Measurements from ENCODE around the gene SBF2. TPM values are rescaled to one million over a fixed set of nuclear protein-coding genes. Genes with fewer than 3 reads are reported as not detected.

Gene SBF2
- total RNA-seq, 4 donors from 2014 or later: 20.6 to 48.6 (median 26.0) TPM

GRCh38 chr11:9761441-9761945 lies 532.5 kb downstream of the SBF2 start:
- Histone ChIP-seq H3K27me3 (no peaks in the 10 kb centered on the region), H3K36me3 (no peaks in the 10 kb centered on the region), H3K27ac (peak overlapping the region in 2 of 4 donors; percentile 27 to 91), H3K4me3 (no peak overlapping the region), H3K4me1 (peaks cover 31 to 79% (median 47%) of the 10 kb centered on the region in 3 donors), H3K9me3 (no peaks in the 10 kb centered on the region)
- WGBS, 2 donors: 38 to 60% methylated on average over 6 of the region's 6 CpGs
- DNase-seq: no peak
- no peak for TF ChIP-seq POLR2A (IDR thresholded peaks at IDR 0.05)
- TF ChIP-seq, protein P1, sequence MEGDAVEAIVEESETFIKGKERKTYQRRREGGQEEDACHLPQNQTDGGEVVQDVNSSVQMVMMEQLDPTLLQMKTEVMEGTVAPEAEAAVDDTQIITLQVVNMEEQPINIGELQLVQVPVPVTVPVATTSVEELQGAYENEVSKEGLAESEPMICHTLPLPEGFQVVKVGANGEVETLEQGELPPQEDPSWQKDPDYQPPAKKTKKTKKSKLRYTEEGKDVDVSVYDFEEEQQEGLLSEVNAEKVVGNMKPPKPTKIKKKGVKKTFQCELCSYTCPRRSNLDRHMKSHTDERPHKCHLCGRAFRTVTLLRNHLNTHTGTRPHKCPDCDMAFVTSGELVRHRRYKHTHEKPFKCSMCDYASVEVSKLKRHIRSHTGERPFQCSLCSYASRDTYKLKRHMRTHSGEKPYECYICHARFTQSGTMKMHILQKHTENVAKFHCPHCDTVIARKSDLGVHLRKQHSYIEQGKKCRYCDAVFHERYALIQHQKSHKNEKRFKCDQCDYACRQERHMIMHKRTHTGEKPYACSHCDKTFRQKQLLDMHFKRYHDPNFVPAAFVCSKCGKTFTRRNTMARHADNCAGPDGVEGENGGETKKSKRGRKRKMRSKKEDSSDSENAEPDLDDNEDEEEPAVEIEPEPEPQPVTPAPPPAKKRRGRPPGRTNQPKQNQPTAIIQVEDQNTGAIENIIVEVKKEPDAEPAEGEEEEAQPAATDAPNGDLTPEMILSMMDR (IDR thresholded peaks at IDR 0.05): no peak
- intact Hi-C loops (cut with DNase I): no loop called here

- Histone ChIP-seq H3K4me1 (peaks cover 44 to 80% (median 44%) of the 10 kb centered on the region in 3 donors), H3K27me3 (no peaks in the 10 kb centered on the region), H3K9me3 (no peaks in the 10 kb centered on the region), H3K4me3 (no peak overlapping the region), H3K36me3 (no peaks in the 10 kb centered on the region), H3K27ac (peak overlapping the region; percentile 90 to 94 (median 92))
- intact Hi-C loops (cut with DNase I): no loop called here
- WGBS, 2 donors: 22 to 37% methylated on average over 2 to 3 of the region's 3 CpGs
- DNase-seq: no peak
- TF ChIP-seq, protein P1 (IDR thresholded peaks at IDR 0.05): no peak
- TF ChIP-seq POLR2A (IDR thresholded peaks at IDR 0.05): no peak
Observed at GRCh38 chr11:9760193-9760575, 533.8 kb downstream of the SBF2 start.

GRCh38 chr11:9759519-9760192 lies 534.4 kb downstream of the SBF2 start:
- Histone ChIP-seq H3K9me3 (no peaks in the 10 kb centered on the region), H3K4me1 (peaks cover 43 to 83% (median 46%) of the 10 kb centered on the region in 3 donors), H3K27me3 (no peaks in the 10 kb centered on the region), H3K27ac (peak overlapping the region; percentile 90 to 94 (median 92)), H3K4me3 (peak overlapping the region in 3 of 4 donors; percentile 68 to 81 (median 81)), H3K36me3 (no peaks in the 10 kb centered on the region)
- peak; percentile 64 for DNase-seq
- WGBS, 2 donors: 17 to 21% methylated on average over 8 to 10 of the region's 10 CpGs
- TF ChIP-seq POLR2A (IDR thresholded peaks at IDR 0.05): peak in 1 of 4 donors; percentile 15
- TF ChIP-seq, protein P1 (IDR thresholded peaks at IDR 0.05): no peak
- intact Hi-C loops (cut with DNase I): loop anchor here (5.0 to 10.0 kb wide), 2 partner anchors 213 to 565 kb away; no protein-coding TSS in a partner anchor

DNA sequence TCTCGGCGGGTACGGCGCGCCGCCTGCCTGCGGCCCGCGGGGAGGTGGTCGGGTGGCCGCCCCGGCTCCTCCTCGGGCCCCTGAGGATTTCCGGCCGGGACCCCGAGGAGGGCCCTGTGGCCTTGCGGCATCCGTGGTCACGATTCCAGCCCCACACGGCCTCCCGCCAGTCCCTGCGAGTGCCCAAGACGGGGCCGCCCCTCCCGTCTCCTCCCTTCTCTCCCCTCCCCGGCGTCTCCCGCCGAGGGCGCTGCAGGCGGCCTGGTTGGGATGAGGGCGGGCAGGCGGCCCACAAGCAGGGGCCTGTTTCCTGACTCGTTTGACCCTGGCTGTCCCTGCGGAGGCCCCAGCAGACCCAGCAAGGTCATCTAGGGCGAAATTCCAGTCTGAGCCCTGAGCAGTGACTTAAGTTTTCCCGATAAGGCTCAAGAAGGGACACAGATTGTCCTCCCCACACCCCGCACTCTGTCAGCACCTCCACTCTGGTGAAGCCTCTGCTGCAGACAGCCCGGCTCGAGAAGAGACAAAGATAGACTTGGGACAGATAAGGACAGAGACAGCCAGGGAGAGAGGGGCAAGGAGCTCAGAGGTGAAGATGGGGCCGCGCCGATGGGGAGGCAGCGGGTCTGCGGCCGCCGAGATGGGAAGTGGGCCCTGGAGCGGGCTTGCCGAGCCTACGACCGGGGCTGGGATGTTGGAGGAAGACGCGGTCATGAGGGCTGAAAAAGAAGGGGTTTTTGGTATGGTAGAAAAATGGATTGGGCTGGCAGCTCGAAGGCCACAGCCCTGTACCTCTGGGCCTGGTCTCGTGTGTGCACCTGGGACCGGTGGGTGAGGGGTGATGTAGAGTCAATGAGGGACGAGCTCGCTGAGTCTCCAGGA lies 535.1 kb downstream of the SBF2 start:
- no peaks in the 10 kb centered on the region for H3K9me3 ChIP-seq
- H3K36me3 ChIP-seq: no peaks in the 10 kb centered on the region
- peaks cover 48 to 91% (median 54%) of the 10 kb centered on the region in 3 donors for H3K4me1 ChIP-seq
- WGBS, 2 donors: 20 to 22% methylated on average over 18 to 25 of the region's 58 CpGs
- no peak for DNase-seq
- TF ChIP-seq, protein P1 (IDR thresholded peaks at IDR 0.05): peak in 3 of 6 experiments; percentile 0 to 13 (median 8)
- TF ChIP-seq POLR2A (IDR thresholded peaks at IDR 0.05): no peak
- H3K27ac ChIP-seq: peak overlapping the region; percentile 90 to 94 (median 92)
- H3K4me3 ChIP-seq: peak overlapping the region; percentile 58 to 81 (median 74)
- intact Hi-C loops (cut with DNase I): loop anchor here (5.0 to 10.0 kb wide), 2 partner anchors 213 to 566 kb away; no protein-coding TSS in a partner anchor
- H3K27me3 ChIP-seq: no peaks in the 10 kb centered on the region

All from esophagus squamous epithelium (tissue), 5 donors.